IPS-20b (cell line): ENCODE measurements around the gene GON7.
"Not testable (repeated sequence)": the region's sequence is repeated elsewhere in the genome, so short reads cannot be mapped to it uniquely, and the experiment has no call there.

Experiments used
- H3K27ac ChIP-seq: one replicate; pipeline ENCODE4 v1.5.1; 2013; ENCODE audit warnings: low read length
- H3K27me3 ChIP-seq: 2 replicates; pipeline ENCODE4 v1.6.1; 2013; ENCODE audit warnings: mild to moderate bottlenecking, low read length, inconsistent platforms; ENCODE audit not compliant: insufficient read depth
- H3K36me3 ChIP-seq: 2 replicates; pipeline ENCODE4 v1.6.1; 2013; ENCODE audit warnings: low read depth, mild to moderate bottlenecking, inconsistent platforms, low read length, moderate library complexity; ENCODE audit not compliant: insufficient read depth
- H3K4me1 ChIP-seq: 2 replicates; pipeline ENCODE4 v1.6.1; 2013; ENCODE audit warnings: mild to moderate bottlenecking, control low read depth, inconsistent platforms, low read length, moderate library complexity; ENCODE audit not compliant: insufficient read depth
- H3K4me3 ChIP-seq: 2 replicates; pipeline ENCODE4 v1.5.1; 2013; ENCODE audit warnings: mild to moderate bottlenecking, low read length, inconsistent platforms
- H3K9ac ChIP-seq: 2 replicates; pipeline ENCODE4 v1.6.1; 2013; ENCODE audit warnings: low read depth, mild to moderate bottlenecking, inconsistent platforms, low read length, moderate library complexity
- H3K9me3 ChIP-seq: 2 replicates; pipeline ENCODE4 v1.6.1; 2013; ENCODE audit warnings: mild to moderate bottlenecking, low read depth, low read length, inconsistent platforms; ENCODE audit not compliant: insufficient read depth

GON7 gene

DNA sequence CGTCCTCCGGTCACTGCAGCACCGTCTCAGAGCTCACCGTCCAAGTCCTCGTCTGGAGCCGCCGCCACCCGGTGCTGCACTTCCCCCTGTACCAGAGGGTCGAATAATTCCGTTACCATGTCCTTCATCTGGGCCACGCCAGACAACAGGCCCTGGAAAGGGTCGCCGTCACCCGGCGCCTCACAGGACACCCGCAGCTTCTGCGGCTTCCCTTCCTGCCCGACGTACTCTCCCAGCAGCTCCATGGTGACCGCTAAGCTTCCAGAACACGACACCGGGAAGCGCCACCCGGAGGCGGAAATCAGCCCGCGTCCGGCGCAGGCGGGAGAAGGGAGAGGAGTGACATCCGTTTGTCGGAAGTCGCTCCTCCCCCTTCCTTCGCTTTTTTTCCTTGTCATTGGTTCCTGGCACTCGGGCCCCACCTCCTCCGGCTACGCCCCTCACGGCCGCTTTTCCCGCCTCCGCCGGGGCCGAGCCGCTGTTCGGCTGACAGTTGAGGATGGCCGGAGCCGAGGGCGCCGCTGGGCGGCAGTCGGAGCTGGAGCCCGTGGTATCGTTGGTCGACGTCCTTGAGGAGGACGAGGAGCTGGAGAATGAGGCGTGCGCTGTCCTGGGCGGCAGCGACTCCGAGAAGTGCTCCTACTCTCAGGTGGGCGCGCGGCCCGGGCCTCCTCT, at the start of gene GON7, which contains the start of gene UBR7:
Gene GON7, minus strand, starts transcription at position 273 of the 675 bp plus-strand sequence. Its CDS starts 28 bp downstream, at position 245.
Gene UBR7, plus strand, starts transcription at position 464 of the 675 bp plus-strand sequence. Its CDS starts 36 bp downstream, at position 500.
- H3K36me3 ChIP-seq: peaks cover 11% of the 10 kb centered on the region

DNA sequence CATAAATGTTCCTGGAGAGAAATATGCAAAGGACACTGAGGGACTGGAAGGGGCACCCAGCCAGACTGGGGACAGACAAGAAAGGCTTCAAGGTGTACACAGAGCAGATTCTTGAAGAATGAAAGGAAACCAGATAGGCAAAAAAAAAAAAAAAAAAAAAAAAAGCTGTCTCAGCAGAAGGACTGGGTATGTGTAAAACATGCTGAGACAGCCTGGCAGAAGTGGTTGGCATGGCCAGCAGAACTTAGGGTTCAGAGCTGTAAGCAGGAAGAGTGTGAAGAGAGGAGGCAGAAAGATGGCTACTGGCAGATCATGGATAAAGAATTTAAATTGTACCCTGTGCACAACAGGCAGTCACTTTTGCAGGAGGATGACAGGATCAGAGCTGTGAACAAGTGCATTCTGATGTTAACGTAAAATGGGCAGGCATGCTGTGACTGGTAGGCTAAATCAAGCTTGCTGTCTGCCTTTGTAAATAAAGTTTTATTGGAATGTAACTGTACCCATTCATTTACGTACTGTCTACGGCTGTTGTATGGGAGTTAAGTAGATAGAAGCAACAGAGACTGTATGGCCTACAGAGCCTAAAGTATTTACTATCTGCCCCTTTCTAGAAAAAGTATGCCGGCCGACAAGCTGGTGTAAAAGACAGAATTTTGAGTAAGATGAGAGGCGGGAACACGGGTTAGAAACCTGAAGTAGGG, 42.4 kb upstream of the GON7 start:
- H3K27ac ChIP-seq: no peak overlapping the region
- H3K27me3 ChIP-seq: no peaks in the 10 kb centered on the region
- H3K36me3 ChIP-seq: peaks cover 62% of the 10 kb centered on the region

More for the DNA sequence above, at the start of gene GON7, which contains the start of gene UBR7:
- no peaks in the 10 kb centered on the region for H3K27me3 ChIP-seq
- peak within 1 kb of the TSS; percentile 74 for H3K27ac ChIP-seq
- peak within 1 kb of the TSS; percentile 90 for H3K9ac ChIP-seq
- H3K4me1 ChIP-seq: no peaks in the 10 kb centered on the region
- peak within 1 kb of the TSS; percentile 95 for H3K4me3 ChIP-seq
- H3K9me3 ChIP-seq: no peaks in the 10 kb centered on the region

GRCh38 chr14:93246534-93246933, 39.7 kb upstream of the GON7 start:
- H3K27ac ChIP-seq: no peak overlapping the region
- H3K36me3 ChIP-seq: peaks cover 68% of the 10 kb centered on the region
- H3K4me3 ChIP-seq: no peak overlapping the region

More for the DNA sequence above, 42.4 kb upstream of the GON7 start:
- H3K4me3 ChIP-seq: no peak overlapping the region
- no peaks in the 10 kb centered on the region for H3K4me1 ChIP-seq
- no peak overlapping the region for H3K9ac ChIP-seq
- no peaks in the 10 kb centered on the region for H3K9me3 ChIP-seq

DNA sequence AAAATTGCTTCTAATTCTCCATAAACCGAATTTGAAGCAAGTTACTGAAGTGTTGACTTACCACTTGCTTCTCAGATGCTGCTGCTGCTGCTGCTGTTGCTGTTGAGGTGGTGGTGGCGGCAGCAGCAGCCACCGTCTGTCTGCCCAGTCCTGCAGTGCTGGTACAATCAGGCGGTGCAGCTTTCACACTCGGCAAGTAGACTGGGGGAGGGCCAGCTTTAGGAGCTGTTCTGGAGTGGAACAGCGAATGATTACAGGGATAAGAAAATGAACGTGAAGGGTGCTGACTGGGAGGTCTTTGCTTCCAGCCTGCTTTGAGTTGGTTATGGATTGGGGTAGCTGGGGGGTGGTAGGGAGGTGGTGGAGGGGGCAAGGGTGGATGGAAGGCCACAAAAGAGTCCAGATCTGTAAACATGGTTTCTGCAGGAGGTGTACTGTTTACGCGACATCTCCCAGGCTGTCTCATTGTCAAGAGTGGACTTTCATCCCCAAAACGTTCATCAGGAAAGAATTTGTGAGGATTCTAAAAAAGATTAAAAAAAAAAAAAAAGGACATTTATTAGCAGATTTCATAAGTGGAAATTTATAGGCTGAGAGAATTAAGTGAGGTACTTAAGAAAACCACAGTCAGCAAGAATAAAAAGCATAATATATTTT, 39.0 kb upstream of the GON7 start:
- H3K36me3 ChIP-seq: peaks cover 65% of the 10 kb centered on the region
- no peak overlapping the region for H3K9ac ChIP-seq
- H3K27ac ChIP-seq: no peak overlapping the region
- no peaks in the 10 kb centered on the region for H3K9me3 ChIP-seq
- no peaks in the 10 kb centered on the region for H3K27me3 ChIP-seq
- no peaks in the 10 kb centered on the region for H3K4me1 ChIP-seq
- no peak overlapping the region for H3K4me3 ChIP-seq

More at GRCh38 chr14:93246534-93246933, 39.7 kb upstream of the GON7 start:
- H3K9ac ChIP-seq: no peak overlapping the region
- H3K9me3 ChIP-seq: no peaks in the 10 kb centered on the region
- H3K4me1 ChIP-seq: no peaks in the 10 kb centered on the region
- no peaks in the 10 kb centered on the region for H3K27me3 ChIP-seq

GRCh38 chr14:93240678-93241000, 33.8 kb upstream of the GON7 start:
- no peaks in the 10 kb centered on the region for H3K9me3 ChIP-seq
- no peaks in the 10 kb centered on the region for H3K27me3 ChIP-seq
- no peak overlapping the region for H3K4me3 ChIP-seq
- peaks cover 45% of the 10 kb centered on the region for H3K36me3 ChIP-seq
- no peaks in the 10 kb centered on the region for H3K4me1 ChIP-seq
- H3K9ac ChIP-seq: no peak overlapping the region
- H3K27ac ChIP-seq: no peak overlapping the region

GRCh38 chr14:93239869-93240677, 33.2 kb upstream of the GON7 start:
- Histone ChIP-seq H3K4me1 (no peaks in the 10 kb centered on the region), H3K9me3 (no peaks in the 10 kb centered on the region), H3K9ac (no peak overlapping the region), H3K27me3 (no peaks in the 10 kb centered on the region), H3K27ac (no peak overlapping the region), H3K4me3 (no peak overlapping the region), H3K36me3 (peaks cover 39% of the 10 kb centered on the region)

- Histone ChIP-seq H3K27ac (no peak overlapping the region), H3K4me1 (no peaks in the 10 kb centered on the region), H3K9ac (no peak overlapping the region), H3K27me3 (no peaks in the 10 kb centered on the region), H3K36me3 (no peaks in the 10 kb centered on the region), H3K4me3 (no peak overlapping the region), H3K9me3 (no peaks in the 10 kb centered on the region)
Observed at GRCh38 chr14:93234798-93235197, 27.9 kb upstream of the GON7 start.

DNA sequence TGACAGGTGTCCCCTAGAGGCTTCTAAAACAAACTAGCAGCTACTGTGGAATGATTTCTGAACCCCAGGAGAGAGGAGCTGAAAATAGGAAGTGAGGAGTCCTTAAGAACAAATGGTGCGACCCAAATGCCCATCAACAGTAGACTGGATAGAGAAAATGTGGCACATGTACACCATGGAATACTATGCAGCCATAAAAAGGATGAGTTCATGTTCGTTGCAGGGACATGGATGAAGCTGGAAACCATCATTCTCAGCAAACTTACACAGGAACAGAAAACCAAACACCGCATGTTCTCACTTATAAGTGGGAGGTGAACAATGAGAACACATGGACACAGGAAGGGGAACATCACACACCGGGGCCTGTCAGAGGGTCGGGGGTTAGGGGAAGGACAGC, 26.2 kb upstream of the GON7 start:
- peaks cover 10% of the 10 kb centered on the region for H3K36me3 ChIP-seq
- H3K9ac ChIP-seq, H3K27me3 ChIP-seq, H3K9me3 ChIP-seq, H3K27ac ChIP-seq, H3K4me3 ChIP-seq, H3K4me1 ChIP-seq: not testable (repeated sequence)

DNA sequence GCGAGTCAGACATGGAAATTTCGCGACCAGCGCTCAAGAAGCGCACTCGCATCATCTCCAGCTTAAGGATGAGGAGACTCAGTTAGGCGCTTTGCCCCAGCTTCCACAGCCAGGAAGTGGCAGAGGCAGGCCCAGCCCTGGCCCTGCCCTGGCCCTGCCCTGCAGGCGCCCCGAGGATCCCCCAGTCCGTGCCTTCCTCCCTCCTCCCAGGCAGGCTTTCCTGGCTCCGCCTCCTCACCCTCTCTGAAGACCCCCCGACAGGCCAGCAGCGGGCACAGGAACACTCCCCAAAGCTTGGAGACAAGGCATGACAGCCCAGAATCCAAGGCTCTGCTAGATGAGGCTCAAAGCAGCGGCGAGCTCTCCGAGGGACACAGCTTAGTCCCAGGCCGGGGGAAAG, 25.3 kb upstream of the GON7 start:
- Histone ChIP-seq H3K27me3 (no peaks in the 10 kb centered on the region), H3K36me3 (peaks cover 19% of the 10 kb centered on the region), H3K4me1 (no peaks in the 10 kb centered on the region), H3K9me3 (no peaks in the 10 kb centered on the region), H3K27ac (no peak overlapping the region), H3K4me3 (no peak overlapping the region), H3K9ac (no peak overlapping the region)

DNA sequence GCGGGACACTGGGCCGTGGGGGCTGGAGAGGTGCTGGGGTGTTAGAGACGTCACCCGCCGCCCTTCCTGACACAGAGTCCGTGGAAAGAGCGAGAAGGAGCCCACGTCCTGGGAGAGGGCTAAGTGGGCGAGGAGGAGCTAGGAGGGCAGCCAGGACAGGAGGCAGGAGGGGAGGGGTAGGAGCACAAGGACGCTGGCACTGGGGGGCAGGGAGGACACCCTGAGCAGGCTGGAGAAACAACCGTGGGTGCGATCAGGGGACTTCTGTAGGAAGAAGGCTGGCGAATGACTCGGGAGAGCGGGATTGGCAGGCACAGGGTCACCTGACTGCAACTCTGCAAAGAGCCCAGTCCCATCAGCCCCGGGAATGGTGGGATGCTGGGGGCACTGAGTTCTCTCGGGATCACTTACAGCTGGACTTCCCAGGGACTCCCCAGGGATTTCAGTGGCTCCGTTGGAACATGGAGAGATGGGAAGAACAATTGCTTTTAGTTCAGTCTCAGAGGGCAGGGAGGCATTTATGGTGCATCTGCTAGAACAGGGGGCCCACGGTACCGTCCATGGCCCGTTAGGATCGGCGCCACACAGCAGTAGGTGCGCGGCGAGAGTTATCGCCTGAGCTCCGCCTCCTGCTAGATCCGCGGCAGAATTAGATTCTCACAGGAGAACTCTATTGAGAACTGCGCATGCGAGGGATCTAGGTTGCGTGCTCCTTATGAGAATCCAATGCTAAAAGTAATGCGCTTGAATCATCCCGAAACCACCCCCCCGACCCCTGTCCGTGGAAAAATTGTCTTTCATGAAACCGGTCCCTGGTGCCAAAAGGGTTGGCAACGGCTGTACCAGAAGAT, 24.5 kb upstream of the GON7 start:
- Histone ChIP-seq H3K27me3 (no peaks in the 10 kb centered on the region), H3K9me3 (no peaks in the 10 kb centered on the region), H3K27ac (no peak overlapping the region), H3K4me3 (no peak overlapping the region), H3K9ac (no peak overlapping the region), H3K4me1 (no peaks in the 10 kb centered on the region), H3K36me3 (peaks cover 24% of the 10 kb centered on the region)

- H3K4me1 ChIP-seq: no peaks in the 10 kb centered on the region
- H3K27me3 ChIP-seq: no peaks in the 10 kb centered on the region
- H3K4me3 ChIP-seq: no peak overlapping the region
- no peak overlapping the region for H3K9ac ChIP-seq
- no peaks in the 10 kb centered on the region for H3K9me3 ChIP-seq
- no peak overlapping the region for H3K27ac ChIP-seq
- H3K36me3 ChIP-seq: peaks cover 29% of the 10 kb centered on the region
Observed at GRCh38 chr14:93230539-93230938, 23.7 kb upstream of the GON7 start.
